C4-2B (cell line): ENCODE data around the gene FOXI1.

Experiments used
- ZFX ChIP-seq: fragments of 450-650 bp; IDR thresholded peaks from 2 replicates; pipeline ENCODE4 v1.6.1; 2017
- TF ChIP-seq, protein P1 (sequence below): fragments of 450-650 bp; conservative IDR thresholded peaks from 2 replicates; pipeline ENCODE4 v1.5.1; 2017; ENCODE audit warnings: mild to moderate bottlenecking

- TF ChIP-seq, protein P1, sequence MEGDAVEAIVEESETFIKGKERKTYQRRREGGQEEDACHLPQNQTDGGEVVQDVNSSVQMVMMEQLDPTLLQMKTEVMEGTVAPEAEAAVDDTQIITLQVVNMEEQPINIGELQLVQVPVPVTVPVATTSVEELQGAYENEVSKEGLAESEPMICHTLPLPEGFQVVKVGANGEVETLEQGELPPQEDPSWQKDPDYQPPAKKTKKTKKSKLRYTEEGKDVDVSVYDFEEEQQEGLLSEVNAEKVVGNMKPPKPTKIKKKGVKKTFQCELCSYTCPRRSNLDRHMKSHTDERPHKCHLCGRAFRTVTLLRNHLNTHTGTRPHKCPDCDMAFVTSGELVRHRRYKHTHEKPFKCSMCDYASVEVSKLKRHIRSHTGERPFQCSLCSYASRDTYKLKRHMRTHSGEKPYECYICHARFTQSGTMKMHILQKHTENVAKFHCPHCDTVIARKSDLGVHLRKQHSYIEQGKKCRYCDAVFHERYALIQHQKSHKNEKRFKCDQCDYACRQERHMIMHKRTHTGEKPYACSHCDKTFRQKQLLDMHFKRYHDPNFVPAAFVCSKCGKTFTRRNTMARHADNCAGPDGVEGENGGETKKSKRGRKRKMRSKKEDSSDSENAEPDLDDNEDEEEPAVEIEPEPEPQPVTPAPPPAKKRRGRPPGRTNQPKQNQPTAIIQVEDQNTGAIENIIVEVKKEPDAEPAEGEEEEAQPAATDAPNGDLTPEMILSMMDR, result no peak
- TF ChIP-seq ZFX, result no peak
Measured at GRCh38 chr5:170121321-170121720, 15.6 kb downstream of the FOXI1 start.
